GM10266 (cell line): ENCODE data around the gene TMEM164.

ENCODE experiments used
- DNase-seq: peaks from one replicate; pipeline ENCODE4 v3.0.0; 2012; ENCODE audit errors: extremely low spot score
- TF ChIP-seq, protein P1 (sequence below): IDR thresholded peaks from 2 replicates; pipeline ENCODE4 v1.5.1; 2012; ENCODE audit warnings: mild to moderate bottlenecking, low read depth; ENCODE audit not compliant: control insufficient read depth, insufficient read depth; ENCODE audit errors: missing control alignments

TMEM164 gene

DNA sequence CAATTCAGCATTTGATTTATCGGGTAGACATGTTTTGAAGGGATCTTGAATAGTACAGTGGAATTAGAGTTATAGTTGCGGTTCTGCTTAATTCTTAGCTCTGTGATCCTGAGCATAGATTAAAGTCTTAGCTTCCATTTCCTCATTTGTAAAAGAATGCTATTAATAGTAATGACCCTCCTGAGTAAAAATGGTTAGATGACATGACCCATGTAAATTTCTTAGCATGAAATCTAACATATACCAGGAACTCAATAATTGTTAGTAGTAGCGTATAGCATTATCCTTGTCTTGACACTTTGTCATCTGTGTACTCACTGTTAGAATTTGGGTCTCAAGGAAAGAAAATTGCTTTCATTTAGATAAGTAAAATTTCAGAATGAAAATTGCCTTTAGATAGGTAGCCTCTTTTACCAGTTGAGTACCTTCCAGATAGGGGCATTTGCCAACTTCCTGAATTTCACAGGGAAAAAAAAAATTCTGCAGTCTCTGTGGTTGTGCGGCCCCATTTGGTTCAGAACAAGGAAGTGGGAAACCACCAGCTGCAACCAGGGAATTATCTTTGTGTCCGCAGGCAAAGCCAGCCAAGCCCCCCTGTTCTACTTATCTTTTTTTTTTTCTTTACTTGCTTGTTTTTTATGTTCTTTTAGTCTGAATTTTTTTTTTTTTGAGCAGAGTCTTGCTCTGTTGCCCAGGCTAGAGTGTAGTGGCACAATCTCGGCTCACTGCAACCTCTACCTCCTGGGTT, 86.9 kb downstream of the TMEM164 start:
- TF ChIP-seq, protein P1, sequence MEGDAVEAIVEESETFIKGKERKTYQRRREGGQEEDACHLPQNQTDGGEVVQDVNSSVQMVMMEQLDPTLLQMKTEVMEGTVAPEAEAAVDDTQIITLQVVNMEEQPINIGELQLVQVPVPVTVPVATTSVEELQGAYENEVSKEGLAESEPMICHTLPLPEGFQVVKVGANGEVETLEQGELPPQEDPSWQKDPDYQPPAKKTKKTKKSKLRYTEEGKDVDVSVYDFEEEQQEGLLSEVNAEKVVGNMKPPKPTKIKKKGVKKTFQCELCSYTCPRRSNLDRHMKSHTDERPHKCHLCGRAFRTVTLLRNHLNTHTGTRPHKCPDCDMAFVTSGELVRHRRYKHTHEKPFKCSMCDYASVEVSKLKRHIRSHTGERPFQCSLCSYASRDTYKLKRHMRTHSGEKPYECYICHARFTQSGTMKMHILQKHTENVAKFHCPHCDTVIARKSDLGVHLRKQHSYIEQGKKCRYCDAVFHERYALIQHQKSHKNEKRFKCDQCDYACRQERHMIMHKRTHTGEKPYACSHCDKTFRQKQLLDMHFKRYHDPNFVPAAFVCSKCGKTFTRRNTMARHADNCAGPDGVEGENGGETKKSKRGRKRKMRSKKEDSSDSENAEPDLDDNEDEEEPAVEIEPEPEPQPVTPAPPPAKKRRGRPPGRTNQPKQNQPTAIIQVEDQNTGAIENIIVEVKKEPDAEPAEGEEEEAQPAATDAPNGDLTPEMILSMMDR, result no peak

GRCh38 chrX:110097920-110098319, 95.0 kb downstream of the TMEM164 start:
- DNase-seq, result no peak

More for the DNA sequence above, 86.9 kb downstream of the TMEM164 start:
- DNase-seq, result no peak

GRCh38 chrX:110103344-110103743, 100.4 kb downstream of the TMEM164 start:
- no peak for DNase-seq
- TF ChIP-seq, protein P1, result no peak

More at GRCh38 chrX:110097920-110098319, 95.0 kb downstream of the TMEM164 start:
- TF ChIP-seq, protein P1, result no peak

- DNase-seq, result no peak
- TF ChIP-seq, protein P1, result no peak
These were observed 101.2 kb downstream of the TMEM164 start for GRCh38 chrX:110104078-110104477.

GRCh38 chrX:110108381-110108821, 105.5 kb downstream of the TMEM164 start:
- no peak for DNase-seq
- TF ChIP-seq, protein P1, result no peak

DNA sequence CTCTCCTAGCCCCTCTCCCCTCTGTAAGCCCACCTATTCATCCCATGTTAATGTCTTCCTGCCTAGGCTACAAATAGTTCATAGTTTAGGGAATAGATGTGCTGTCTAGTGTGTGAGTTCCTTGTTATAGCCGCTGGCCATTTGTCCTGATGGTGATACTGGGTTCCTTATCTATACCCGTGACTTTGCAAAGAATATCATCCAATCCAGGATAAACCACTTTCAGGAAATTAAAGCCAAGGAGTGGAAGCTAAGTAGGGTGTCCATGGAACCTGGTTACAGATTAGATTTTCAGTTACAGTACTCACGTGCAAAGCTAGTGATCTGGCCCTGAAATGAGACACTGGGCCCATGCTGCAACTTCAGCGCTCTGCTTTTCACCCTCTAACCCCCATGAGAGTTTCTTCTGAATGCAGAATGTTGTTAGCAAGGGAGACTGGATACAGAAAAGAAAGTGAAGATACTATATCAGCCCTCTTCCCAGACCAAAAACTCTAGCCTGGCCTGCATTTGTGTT, 111.4 kb downstream of the TMEM164 start:
- TF ChIP-seq, protein P1, result no peak
- DNase-seq, result no peak
